K562 (cell line): ENCODE data around the gene RETREG2. TPM values are rescaled to one million over a fixed set of nuclear protein-coding genes. Genes with fewer than 3 reads are reported as not detected.

Source experiments
- ARID4B ChIP-seq: sonication (generic); formaldehyde crosslinking; IDR thresholded peaks from 2 replicates; pipeline ENCODE4 v1.8.0; 2022; ENCODE audit warnings: mild to moderate bottlenecking, missing genetic modification reagents
- CREM ChIP-seq: IDR thresholded peaks from 2 replicates; pipeline ENCODE4 v1.6.1; 2014; ENCODE audit warnings: antibody characterized with exemption, low read depth
- CTBP1 ChIP-seq: fragments of 450-650 bp; IDR thresholded peaks from 2 replicates; pipeline ENCODE4 v1.6.1; 2016; ENCODE audit warnings: borderline replicate concordance
- CXXC5 ChIP-seq: fragments of 250-450 bp; sonication (Bioruptor Pico); IDR thresholded peaks from 2 replicates; pipeline ENCODE4 v1.8.0; 2022; ENCODE audit warnings: inconsistent platforms, mild to moderate bottlenecking, moderate library complexity
- FOSL1 ChIP-seq: fragments of 200-800 bp; sonication (Bioruptor generic); conservative IDR thresholded peaks from 2 replicates; pipeline ENCODE4 v1.6.1; 2016; ENCODE audit warnings: missing genetic modification characterization, missing compliant biosample characterization
- FOXJ2 ChIP-seq: fragments of 200-800 bp; sonication (Bioruptor generic); IDR thresholded peaks from 2 replicates; pipeline ENCODE4 v1.6.1; 2016; ENCODE audit warnings: missing genetic modification characterization, missing compliant biosample characterization
- FOXJ3 ChIP-seq: sonication (generic); formaldehyde crosslinking; IDR thresholded peaks from 2 replicates; pipeline ENCODE4 v1.4.0; 2020; ENCODE audit warnings: mild to moderate bottlenecking, missing genetic modification reagents
- GTF2A2 ChIP-seq: IDR thresholded peaks from 2 replicates; pipeline ENCODE4 v1.6.1; 2016; ENCODE audit warnings: mild to moderate bottlenecking, missing genetic modification characterization, missing compliant biosample characterization
- HCFC1 ChIP-seq: IDR thresholded peaks from 2 replicates; pipeline ENCODE4 v1.6.1; 2012; ENCODE audit warnings: low read depth, low read length, improper control_type of control experiment
- HNRNPH1 ChIP-seq: fragments of 200-400 bp; formaldehyde crosslinking; optimal IDR thresholded peaks from 2 replicates; pipeline ENCODE3; 2017; ENCODE audit warnings: low read depth, mild to moderate bottlenecking, low read length, moderate library complexity
- HNRNPL ChIP-seq: fragments of 200-400 bp; formaldehyde crosslinking; IDR thresholded peaks from 2 replicates; pipeline ENCODE4 v1.6.1; 2017; ENCODE audit warnings: low read depth, mild to moderate bottlenecking, low read length
- KAT8 ChIP-seq: fragments of 450-650 bp; IDR thresholded peaks from 2 replicates; pipeline ENCODE4 v1.6.1; 2016; ENCODE audit warnings: low read depth, mild to moderate bottlenecking
- MXI1 ChIP-seq: IDR thresholded peaks from 2 replicates; pipeline ENCODE4 v1.6.1; 2011; ENCODE audit warnings: low read depth, mild to moderate bottlenecking, improper control_type of control experiment, low read length
- NFIC ChIP-seq: fragments of 450-650 bp; IDR thresholded peaks from 2 replicates; pipeline ENCODE4 v1.6.1; 2017; ENCODE audit warnings: mild to moderate bottlenecking, inconsistent platforms
- NR1H2 ChIP-seq: sonication (generic); formaldehyde crosslinking; IDR thresholded peaks from 2 replicates; pipeline ENCODE4 v1.4.0; 2020; ENCODE audit warnings: mild to moderate bottlenecking, missing genetic modification reagents
- PHB ChIP-seq: fragments of 250-450 bp; sonication (Bioruptor Pico); IDR thresholded peaks from 2 replicates; pipeline ENCODE4 v1.5.0; 2021
- RB1 ChIP-seq: fragments of 450-650 bp; IDR thresholded peaks from 2 replicates; pipeline ENCODE4 v1.6.1; 2017; ENCODE audit warnings: low read depth, mild to moderate bottlenecking
- RBM34 ChIP-seq: fragments of 200-400 bp; formaldehyde crosslinking; IDR thresholded peaks from 2 replicates; pipeline ENCODE4 v1.6.1; 2018; ENCODE audit warnings: low read length, borderline replicate concordance; ENCODE audit not compliant: insufficient read depth
- STAG1 ChIP-seq: sonication (generic); formaldehyde crosslinking; IDR thresholded peaks from 2 replicates; pipeline ENCODE4 v1.5.0; 2020; ENCODE audit warnings: missing genetic modification reagents, borderline replicate concordance
- TGIF2 ChIP-seq: sonication (generic); formaldehyde crosslinking; IDR thresholded peaks from 2 replicates; pipeline ENCODE4 v1.8.1; 2022; ENCODE audit warnings: mild to moderate bottlenecking, missing genetic modification reagents, moderate library complexity
- ZNF140 ChIP-seq: fragments of 250-450 bp; sonication (Bioruptor Pico); IDR thresholded peaks from 2 replicates; pipeline ENCODE4 v1.8.0; 2021; ENCODE audit warnings: moderate library complexity, mild to moderate bottlenecking, inconsistent platforms
- polyA plus RNA-seq, 8 experiments: library from polyadenylated mRNA; depleted of rRNA in 4 of 8; stranded (reverse) in 5 of 8; unstranded in 3 of 8; fragments of >200 nt; fragmentation: Nextera tagmentation in 2 of 8; fragmentation: Illumina TruSeq in 1 of 8; extraction: Ambion mirVana in 2 of 8; extraction: Trizol in 1 of 8; gene quantifications; 2 replicates each; pipeline versions ENCODE4 v1.2.1 to v1.2.3, GENCODE V29; 2011 to 2014; ENCODE audit warnings: inconsistent platforms in 1 of 8, missing spikeins in 1 of 8
- total RNA-seq, 7 experiments: library from RNA; depleted of rRNA in 6 of 7; stranded (reverse); fragments of >200 nt in 6 of 7; fragmentation: Illumina TruSeq in 2 of 7; extraction: Trizol in 2 of 7; gene quantifications; 2 replicates each; pipeline versions ENCODE4 v1.2.1 to v1.2.3, GENCODE V29; 2011 to 2021; ENCODE audit warnings: low replicate concordance in 1 of 7
- TF ChIP-seq, protein P1 (sequence below), 2 experiments: fragments of 450-650 bp; conservative IDR thresholded peaks; 2 replicates each; pipeline ENCODE4 v1.6.1; 2017; ENCODE audit warnings: mild to moderate bottlenecking in 2 of 2, moderate library complexity in 2 of 2
- TF ChIP-seq, protein P2 (sequence below): IDR thresholded peaks from 2 replicates; pipeline ENCODE4 v1.6.1; 2016; ENCODE audit warnings: missing genetic modification characterization, missing compliant biosample characterization

The RETREG2 gene
- total and polyA plus RNA-seq, 9 of the 15 experiments (the other 6 are each of a cell fraction or from before 2014, with no cell fraction given): 4.9 to 40.1 (median 19.2) TPM

DNA sequence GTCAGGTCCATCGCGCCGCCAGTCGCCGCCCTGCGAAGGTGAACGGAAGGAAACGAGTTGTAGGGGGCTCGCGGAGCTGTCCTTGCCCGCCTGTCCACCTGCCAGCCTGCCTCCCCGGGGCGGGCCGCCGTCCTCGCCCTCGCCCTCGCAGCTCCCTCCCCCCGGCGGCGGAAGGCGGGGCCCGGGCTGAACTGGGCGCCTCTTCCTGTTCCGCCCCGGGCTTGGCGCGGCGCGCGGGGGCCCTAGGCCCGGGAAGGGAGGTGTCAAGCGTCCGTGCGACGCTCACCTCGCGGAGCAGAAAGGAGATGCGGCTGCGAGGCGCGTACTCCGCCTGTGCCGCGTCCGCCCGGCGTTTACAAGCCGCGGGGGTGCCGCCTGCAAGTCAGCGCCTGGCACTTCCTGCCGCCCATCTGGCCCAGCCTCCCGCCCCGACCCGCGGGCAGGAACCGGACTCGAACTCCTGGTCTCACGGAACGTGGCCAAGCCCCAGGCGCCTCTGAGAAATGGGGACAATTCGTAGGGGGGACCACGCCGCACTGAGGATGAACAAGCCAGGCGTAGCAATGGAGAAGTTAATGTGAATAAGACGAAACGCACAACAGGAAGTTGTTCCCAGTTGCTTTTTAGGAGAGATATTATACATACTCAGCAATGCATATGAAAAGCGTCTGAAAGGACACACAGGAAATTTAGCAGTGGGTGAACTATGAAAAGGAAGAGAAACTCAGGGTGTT, 1.1 kb upstream of the RETREG2 start, which contains the start of gene CNPPD1 (continued):
- TF ChIP-seq, protein P1, sequence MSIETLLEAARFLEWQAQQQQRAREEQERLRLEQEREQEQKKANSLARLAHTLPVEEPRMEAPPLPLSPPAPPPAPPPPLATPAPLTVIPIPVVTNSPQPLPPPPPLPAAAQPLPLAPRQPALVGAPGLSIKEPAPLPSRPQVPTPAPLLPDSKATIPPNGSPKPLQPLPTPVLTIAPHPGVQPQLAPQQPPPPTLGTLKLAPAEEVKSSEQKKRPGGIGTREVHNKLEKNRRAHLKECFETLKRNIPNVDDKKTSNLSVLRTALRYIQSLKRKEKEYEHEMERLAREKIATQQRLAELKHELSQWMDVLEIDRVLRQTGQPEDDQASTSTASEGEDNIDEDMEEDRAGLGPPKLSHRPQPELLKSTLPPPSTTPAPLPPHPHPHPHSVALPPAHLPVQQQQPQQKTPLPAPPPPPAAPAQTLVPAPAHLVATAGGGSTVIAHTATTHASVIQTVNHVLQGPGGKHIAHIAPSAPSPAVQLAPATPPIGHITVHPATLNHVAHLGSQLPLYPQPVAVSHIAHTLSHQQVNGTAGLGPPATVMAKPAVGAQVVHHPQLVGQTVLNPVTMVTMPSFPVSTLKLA (conservative IDR thresholded peaks at IDR 0.05): peak; percentile 21 to 69; a peak in 2 of 4 replicates
- no peak for TF ChIP-seq NR1H2 (CRISPR knock-in tag)
- TF ChIP-seq FOSL1: no peak
- peak; percentile 71; the same call in 1 of the 2 replicates for TF ChIP-seq ARID4B (CRISPR knock-in tag)
- TF ChIP-seq CREM: peak; percentile 54
- no peak for TF ChIP-seq FOXJ3 (CRISPR knock-in tag)
- TF ChIP-seq NFIC: peak; percentile 28
- TF ChIP-seq RB1: peak; percentile 83; the same call in 1 of the 2 replicates
- TF ChIP-seq HNRNPH1: no peak
- no peak for TF ChIP-seq RBM34
- peak; percentile 90 for TF ChIP-seq CXXC5 (CRISPR knock-in tag)
- TF ChIP-seq PHB (CRISPR knock-in tag): no peak
- TF ChIP-seq KAT8: no peak
- TF ChIP-seq CTBP1: peak; percentile 79
- TF ChIP-seq TGIF2 (CRISPR knock-in tag): no peak
- TF ChIP-seq ZNF140 (CRISPR knock-in tag): no peak
- peak; percentile 96 for TF ChIP-seq HNRNPL
- TF ChIP-seq FOXJ2 (tag): peak; percentile 58; the same call in 1 of the 2 replicates
- no peak for TF ChIP-seq GTF2A2 (tag)
- TF ChIP-seq MXI1: no peak
- TF ChIP-seq STAG1 (CRISPR knock-in tag): peak; percentile 23; the same call in 1 of the 2 replicates
- TF ChIP-seq, protein P2, sequence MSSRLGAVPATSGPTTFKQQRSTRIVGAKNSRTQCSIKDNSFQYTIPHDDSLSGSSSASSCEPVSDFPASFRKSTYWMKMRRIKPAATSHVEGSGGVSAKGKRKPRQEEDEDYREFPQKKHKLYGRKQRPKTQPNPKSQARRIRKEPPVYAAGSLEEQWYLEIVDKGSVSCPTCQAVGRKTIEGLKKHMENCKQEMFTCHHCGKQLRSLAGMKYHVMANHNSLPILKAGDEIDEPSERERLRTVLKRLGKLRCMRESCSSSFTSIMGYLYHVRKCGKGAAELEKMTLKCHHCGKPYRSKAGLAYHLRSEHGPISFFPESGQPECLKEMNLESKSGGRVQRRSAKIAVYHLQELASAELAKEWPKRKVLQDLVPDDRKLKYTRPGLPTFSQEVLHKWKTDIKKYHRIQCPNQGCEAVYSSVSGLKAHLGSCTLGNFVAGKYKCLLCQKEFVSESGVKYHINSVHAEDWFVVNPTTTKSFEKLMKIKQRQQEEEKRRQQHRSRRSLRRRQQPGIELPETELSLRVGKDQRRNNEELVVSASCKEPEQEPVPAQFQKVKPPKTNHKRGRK (tag): no peak
- TF ChIP-seq HCFC1: 0 out of 2 replicates have a peak, but pooled peaks have one; percentile 30
